Body of pancreas (tissue), 4 donors: ENCODE data around the gene UBE2C. TPM values are rescaled to one million over a fixed set of nuclear protein-coding genes. Genes with fewer than 3 reads are reported as not detected.
A peak's percentile ranks its signal among the peaks of the same experiment; 100 is the strongest.

Experiments used
- ATAC-seq: fragments of 150-250 bp; one replicate; pipeline ENCODE4 v1.9.1; 2016
- DNase-seq, 4 donors: peaks; one replicate each; pipeline ENCODE4 v3.0.0-alpha.2; 2019
- H3K27ac ChIP-seq, 4 donors: fragments of 200-600 bp; sonication (generic); 1 replicate in 3 of 4; 2 replicates in 1 of 4; pipeline versions ENCODE4 v1.5.1 to v1.6.1; 2016 to 2019; ENCODE audit warnings: mild to moderate bottlenecking in 1 of 4, mixed read lengths in 1 of 4, moderate library complexity in 1 of 4
- H3K27me3 ChIP-seq, 2 donors: fragments of 200-600 bp; sonication (generic); one replicate each; pipeline ENCODE4 v1.6.0; 2016; ENCODE audit warnings: mild to moderate bottlenecking in 1 of 2
- H3K36me3 ChIP-seq, 2 donors: fragments of 200-600 bp; sonication (generic); replicated peaks in 1 of 2; 2 replicates each; pipeline ENCODE4 v1.5.1; 2016; ENCODE audit warnings: low read depth in 2 of 2; ENCODE audit not compliant: insufficient read depth in 1 of 2
- H3K4me1 ChIP-seq: fragments of 200-600 bp; sonication (generic); one replicate; pipeline ENCODE4 v1.6.0; 2016
- H3K4me3 ChIP-seq, 2 donors: fragments of 200-600 bp; sonication (generic); 1 replicate in 1 of 2; 2 replicates in 1 of 2; pipeline ENCODE4 v1.5.1; 2016 to 2019
- H3K9me3 ChIP-seq, 3 donors: fragments of 200-600 bp; sonication (generic); 1 replicate in 2 of 3; 2 replicates in 1 of 3; pipeline ENCODE4 v1.5.1; 2016
- POLR2A ChIP-seq, 3 donors: fragments of 450-650 bp; IDR thresholded peaks; one replicate each; pipeline ENCODE4 v1.6.1; 2016; ENCODE audit warnings: antibody characterized with exemption in 3 of 3, mild to moderate bottlenecking in 2 of 3
- WGBS, 2 donors: methylation state at CpG; one replicate each; pipeline ENCODE4 v1.1.5; 2017; 5-methylcytosine and 5-hydroxymethylcytosine counted together
- intact Hi-C: fragments of 100-400 bp; cut with DNase I; formaldehyde crosslinking; loops from one replicate; pipeline ENCODE4 v1.15.1; 2023
- total RNA-seq, 2 donors: library from RNA; depleted of rRNA; stranded (reverse); fragments of >200 nt; gene quantifications; one replicate each; pipeline ENCODE4 v1.1.0, GENCODE V29; 2016
- TF ChIP-seq, protein P1 (sequence below), 7 experiments: fragments of 450-650 bp in 4 of 7; fragments of 200-600 bp in 3 of 7; sonication (generic) in 3 of 7; IDR thresholded peaks; one replicate each; pipeline ENCODE4 v1.5.1; 2016 to 2019; ENCODE audit warnings: antibody characterized with exemption in 7 of 7

UBE2C gene
- total RNA-seq, 2 donors from 2014 or later: not detected

DNA sequence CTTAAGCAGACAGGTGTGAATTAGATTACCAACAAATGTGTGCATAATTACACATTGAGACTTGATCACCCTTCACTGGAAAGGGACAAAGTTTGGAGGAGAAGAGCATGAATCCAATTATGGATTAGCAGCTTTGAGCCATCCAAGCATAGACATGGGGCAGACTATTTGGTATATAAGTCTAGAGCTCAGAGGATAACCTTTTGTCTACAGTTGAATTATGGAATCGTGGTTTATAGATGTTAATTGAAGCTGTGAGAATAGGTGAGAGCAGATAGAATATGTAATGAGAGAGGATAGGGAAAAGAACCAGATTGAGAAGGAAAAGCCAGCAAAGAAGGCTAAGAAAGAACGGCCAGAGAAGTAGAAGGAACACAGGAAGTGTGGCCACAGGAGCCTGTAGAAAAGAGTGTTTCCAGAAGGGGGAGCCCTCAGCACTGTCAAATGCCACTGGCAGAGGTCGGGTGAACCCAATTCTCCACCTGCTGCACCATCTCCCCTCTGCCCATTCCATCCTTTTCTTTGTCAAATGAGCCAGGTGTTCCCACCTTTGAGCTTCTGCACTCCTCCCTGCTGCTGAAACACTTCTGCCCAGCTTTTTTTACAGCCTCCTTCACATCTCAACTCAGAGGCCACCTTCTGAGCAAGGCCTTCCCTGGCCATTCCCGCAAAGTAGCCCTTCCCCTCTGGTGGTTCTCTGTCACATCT, 13.4 kb upstream of the UBE2C start:
- TF ChIP-seq, protein P1, sequence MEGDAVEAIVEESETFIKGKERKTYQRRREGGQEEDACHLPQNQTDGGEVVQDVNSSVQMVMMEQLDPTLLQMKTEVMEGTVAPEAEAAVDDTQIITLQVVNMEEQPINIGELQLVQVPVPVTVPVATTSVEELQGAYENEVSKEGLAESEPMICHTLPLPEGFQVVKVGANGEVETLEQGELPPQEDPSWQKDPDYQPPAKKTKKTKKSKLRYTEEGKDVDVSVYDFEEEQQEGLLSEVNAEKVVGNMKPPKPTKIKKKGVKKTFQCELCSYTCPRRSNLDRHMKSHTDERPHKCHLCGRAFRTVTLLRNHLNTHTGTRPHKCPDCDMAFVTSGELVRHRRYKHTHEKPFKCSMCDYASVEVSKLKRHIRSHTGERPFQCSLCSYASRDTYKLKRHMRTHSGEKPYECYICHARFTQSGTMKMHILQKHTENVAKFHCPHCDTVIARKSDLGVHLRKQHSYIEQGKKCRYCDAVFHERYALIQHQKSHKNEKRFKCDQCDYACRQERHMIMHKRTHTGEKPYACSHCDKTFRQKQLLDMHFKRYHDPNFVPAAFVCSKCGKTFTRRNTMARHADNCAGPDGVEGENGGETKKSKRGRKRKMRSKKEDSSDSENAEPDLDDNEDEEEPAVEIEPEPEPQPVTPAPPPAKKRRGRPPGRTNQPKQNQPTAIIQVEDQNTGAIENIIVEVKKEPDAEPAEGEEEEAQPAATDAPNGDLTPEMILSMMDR (IDR thresholded peaks at IDR 0.05): peak in 6 of 7 experiments; percentile 42 to 65 (median 56)
- TF ChIP-seq POLR2A (IDR thresholded peaks at IDR 0.05): no peak
- Histone ChIP-seq H3K27me3 (no peaks in the 10 kb centered on the region), H3K4me3 (no peak overlapping the region), H3K27ac (no peak overlapping the region), H3K4me1 (no peaks in the 10 kb centered on the region), H3K36me3 (peaks cover 6 to 25% of the 10 kb centered on the region in 2 donors), H3K9me3 (no peaks in the 10 kb centered on the region)
- intact Hi-C loops: no loop called here
- ATAC-seq (peak; percentile 81), DNase-seq (peak; percentile 58 to 74 (median 65))
- WGBS, 2 donors: 30 to 37% methylated on average over 4 of the region's 4 CpGs

DNA sequence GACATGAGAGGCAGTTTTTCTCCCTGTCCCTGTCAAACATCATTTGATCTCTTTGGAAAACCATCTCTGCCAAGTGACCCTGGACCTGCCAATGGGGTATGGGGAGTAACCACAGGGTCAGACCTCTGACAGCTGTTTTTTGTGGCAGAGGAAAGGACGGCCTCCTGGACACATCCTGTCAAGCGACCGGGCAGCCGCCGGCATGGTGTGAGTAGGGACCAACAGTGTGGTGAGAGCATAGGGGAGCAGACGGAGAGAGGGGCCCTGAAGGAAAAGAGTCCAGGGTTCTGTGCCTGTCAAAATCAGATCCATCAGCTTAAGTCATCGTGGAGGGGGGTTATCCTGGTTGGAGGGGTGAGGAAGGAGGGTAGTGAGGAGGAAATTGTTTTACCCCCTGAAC, 10.6 kb upstream of the UBE2C start:
- Histone ChIP-seq H3K9me3 (no peaks in the 10 kb centered on the region), H3K36me3 (peaks cover 17 to 39% of the 10 kb centered on the region in 2 donors), H3K27ac (no peak overlapping the region), H3K27me3 (no peaks in the 10 kb centered on the region), H3K4me3 (no peak overlapping the region), H3K4me1 (no peaks in the 10 kb centered on the region)
- WGBS, 2 donors: 95 to 98% methylated on average over 7 of the region's 7 CpGs
- TF ChIP-seq POLR2A (IDR thresholded peaks at IDR 0.05): no peak
- TF ChIP-seq, protein P1 (IDR thresholded peaks at IDR 0.05): no peak
- intact Hi-C loops: no loop called here
- DNase-seq (no peak), ATAC-seq (no peak)

DNA sequence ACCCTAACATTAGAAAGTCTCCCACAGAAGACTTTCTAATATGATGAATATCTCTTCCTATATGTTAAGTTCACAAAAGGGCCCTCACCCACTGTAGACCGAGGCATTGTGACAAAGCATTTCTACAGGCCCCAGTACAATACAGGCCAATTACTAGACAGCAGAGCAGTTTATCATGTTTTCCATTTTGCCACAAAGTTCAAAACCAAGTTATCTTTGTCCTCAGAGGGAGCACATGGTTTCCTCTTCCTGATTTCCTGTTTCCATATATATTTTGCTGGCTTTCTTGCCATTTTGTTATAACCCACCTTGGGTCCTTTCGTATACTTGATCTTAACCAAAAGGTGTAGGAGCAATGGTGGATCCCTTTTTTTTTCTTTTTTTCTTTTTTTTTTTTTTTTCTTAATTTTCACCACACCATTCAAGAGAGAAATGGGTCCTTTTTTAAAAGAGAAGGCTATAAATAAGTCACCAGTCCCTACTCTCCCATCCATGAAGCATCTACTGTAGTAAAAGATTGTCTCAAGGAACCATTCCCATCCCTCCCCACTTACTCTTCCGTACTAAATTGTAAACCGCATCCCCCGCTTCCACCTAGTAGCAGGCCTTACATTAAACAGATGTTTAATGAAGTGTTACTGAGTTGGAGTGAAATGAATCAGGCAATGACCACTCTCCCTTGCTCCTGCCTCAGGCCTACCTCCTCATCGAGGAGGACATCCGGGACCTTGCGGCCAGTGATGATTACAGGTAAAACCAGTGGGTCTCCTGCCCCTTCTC, 2.1 kb upstream of the UBE2C start:
- no peak overlapping the region for H3K27ac ChIP-seq
- peaks cover 6% of the 10 kb centered on the region for H3K4me1 ChIP-seq
- TF ChIP-seq, protein P1 (IDR thresholded peaks at IDR 0.05): no peak
- no peak for TF ChIP-seq POLR2A (IDR thresholded peaks at IDR 0.05)
- H3K36me3 ChIP-seq: peaks cover 3 to 26% of the 10 kb centered on the region in 2 donors
- no peaks in the 10 kb centered on the region for H3K9me3 ChIP-seq
- H3K27me3 ChIP-seq: no peaks in the 10 kb centered on the region
- WGBS, 2 donors: 90 to 94% methylated on average over 8 of the region's 8 CpGs
- intact Hi-C loops: no loop called here
- H3K4me3 ChIP-seq: no peak overlapping the region
- no peak for DNase-seq
- ATAC-seq: no peak

DNA sequence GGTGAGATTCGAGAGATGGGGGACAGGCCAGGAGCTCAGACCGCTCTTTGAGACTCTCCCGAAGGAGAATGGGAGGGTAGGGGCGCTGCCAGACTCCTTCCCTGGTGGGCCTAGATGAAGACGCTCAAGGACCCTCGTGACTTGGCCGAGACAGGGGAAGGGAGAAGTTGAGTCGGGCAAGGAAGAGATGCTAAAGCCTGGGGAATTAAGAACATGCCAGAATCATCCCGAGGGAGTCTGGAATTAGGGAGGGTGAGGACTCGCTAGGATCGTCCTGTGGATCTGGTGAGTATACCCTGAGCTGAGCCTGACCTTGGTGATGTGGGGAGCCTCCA, 529 bp downstream of the UBE2C start:
- 10 to 11% methylated on average over 10 to 11 of the region's 11 CpGs for WGBS, 2 donors
- Histone ChIP-seq H3K9me3 (no peaks in the 10 kb centered on the region), H3K4me1 (peaks cover 6% of the 10 kb centered on the region), H3K27me3 (no peaks in the 10 kb centered on the region), H3K4me3 (peak overlapping the region in 1 of 2 donors; percentile 41), H3K27ac (no peak overlapping the region), H3K36me3 (peaks cover 0 to 16% of the 10 kb centered on the region in 2 donors)
- TF ChIP-seq POLR2A (IDR thresholded peaks at IDR 0.05): no peak
- TF ChIP-seq, protein P1 (IDR thresholded peaks at IDR 0.05): no peak
- no peak for ATAC-seq
- intact Hi-C loops: no loop called here
- DNase-seq: no peak
